HCT116 (cell line): ENCODE results near the gene YPEL3. TPM values are rescaled to one million over a fixed set of nuclear protein-coding genes. Genes with fewer than 3 reads are reported as not detected.

Experiments used
- ATAC-seq: fragments of 200-7000 bp; cut with Tn5 transposase; 2 replicates; pipeline ENCODE4 v1.9.1; 2020; ENCODE audit warnings: mild to moderate bottlenecking, moderate library complexity
- BruUV-seq: library from RNA; stranded (reverse); fragments of 400-500 nt; replicated peaks from 2 replicates; lab custom pipeline; 2021; lab: Mats Ljungman, UMichigan
- CTCF ChIA-PET: fragments of 300-600 bp; sonication (Branson Sonifier 250); formaldehyde crosslinking; loops from one replicate; lab custom pipeline; 2021; ENCODE audit warnings: antibody characterized with exemption; lab: Charles Lee
- POLR2A ChIA-PET: fragments of 300-600, 350-600 bp; sonication (Branson Sonifier 250); formaldehyde crosslinking; loops from one replicate; lab custom pipeline; 2021; ENCODE audit warnings: antibody characterized with exemption; lab: Charles Lee
- RAD21 ChIA-PET, 2 experiments: fragments of 300-600 bp; sonication (Branson Sonifier 250); formaldehyde crosslinking; loops; one replicate each; lab custom pipeline; 2023; ENCODE audit warnings: low total read pairs in 2 of 2; ENCODE audit not compliant: uncharacterized antibody in 2 of 2, unreplicated experiment in 2 of 2, low non-redundant PET in 1 of 2; lab: Charles Lee
- DNase-seq: peaks from one replicate; pipeline ENCODE4 v3.0.0-alpha.2; 2010; ENCODE audit warnings: low read depth, low spot score
- H2AFZ ChIP-seq: fragments of 200-600 bp; shearing (Covaris generic), sonication (generic); 2 replicates; pipeline ENCODE4 v1.6.1; 2017; ENCODE audit warnings: low read depth, mixed run types, mixed read lengths, antibody characterized with exemption, low read length; ENCODE audit not compliant: poor library complexity, severe bottlenecking
- H3K27ac ChIP-seq: 2 replicates; pipeline ENCODE4 v1.5.1; 2012; ENCODE audit warnings: low read depth, low read length
- H3K27me3 ChIP-seq: fragments of 200-600 bp; sonication (generic); 2 replicates; pipeline ENCODE4 v1.6.1; 2016; ENCODE audit warnings: mixed run types, low read length, mixed read lengths; ENCODE audit not compliant: insufficient read depth
- H3K36me3 ChIP-seq, 2 experiments: fragments of 200-500 bp in 1 of 2; fragments of 200-600 bp in 1 of 2; sonication (Bioruptor generic) in 1 of 2; sonication (generic) in 1 of 2; 2 replicates each; pipeline versions ENCODE4 v1.5.1 to v1.6.1; 2014 to 2016; ENCODE audit warnings: low read length in 2 of 2, inconsistent platforms in 1 of 2, mixed read lengths in 1 of 2, mixed run types in 1 of 2; ENCODE audit not compliant: insufficient read depth in 2 of 2, control insufficient read depth in 1 of 2
- H3K4me1 ChIP-seq, 2 experiments: fragments of 200-600 bp in 1 of 2; sonication (generic) in 1 of 2; 2 replicates each; pipeline versions ENCODE4 v1.5.1 to v1.6.1; 2012 to 2017; ENCODE audit warnings: low read length in 2 of 2, inconsistent platforms in 1 of 2, mild to moderate bottlenecking in 1 of 2, mixed read lengths in 1 of 2, mixed run types in 1 of 2, moderate library complexity in 1 of 2; ENCODE audit not compliant: insufficient read depth in 2 of 2, control insufficient read depth in 1 of 2
- H3K4me2 ChIP-seq: fragments of 200-600 bp; sonication (generic); 2 replicates; pipeline ENCODE4 v1.6.1; 2017; ENCODE audit warnings: mixed run types, low read length, mixed read lengths
- H3K4me3 ChIP-seq, 2 experiments: fragments of 200-600 bp in 1 of 2; sonication (generic) in 1 of 2; replicated peaks in 1 of 2; 2 replicates each; pipeline ENCODE4 v1.5.1; 2011 to 2016; ENCODE audit warnings: low read length in 2 of 2, control low read depth in 1 of 2, low read depth in 1 of 2, mild to moderate bottlenecking in 1 of 2, mixed read lengths in 1 of 2, mixed run types in 1 of 2
- H3K79me2 ChIP-seq: fragments of 200-600 bp; sonication (generic); 2 replicates; pipeline ENCODE4 v1.6.1; 2017; ENCODE audit warnings: mild to moderate bottlenecking, mixed run types, low read length, moderate library complexity, mixed read lengths; ENCODE audit not compliant: insufficient read depth
- H3K9ac ChIP-seq: fragments of 200-600 bp; sonication (generic); 2 replicates; pipeline ENCODE4 v1.6.1; 2016; ENCODE audit warnings: low read length, mixed read lengths
- H3K9me2 ChIP-seq: fragments of 200-600 bp; sonication (generic), shearing (Covaris generic); 2 replicates; pipeline ENCODE4 v1.6.1; 2017; ENCODE audit warnings: mixed run types, mild to moderate bottlenecking, moderate library complexity; ENCODE audit not compliant: insufficient read depth
- H3K9me3 ChIP-seq, 2 experiments: fragments of 200-500 bp in 1 of 2; fragments of 200-600 bp in 1 of 2; sonication (Bioruptor generic) in 1 of 2; sonication (generic) in 1 of 2; 2 replicates each; pipeline ENCODE4 v1.6.1; 2014 to 2017; ENCODE audit warnings: low read length in 2 of 2, mixed read lengths in 2 of 2, inconsistent platforms in 1 of 2, low read depth in 1 of 2, mild to moderate bottlenecking in 1 of 2, mixed run types in 1 of 2, moderate library complexity in 1 of 2; ENCODE audit not compliant: control insufficient read depth in 1 of 2, insufficient read depth in 1 of 2
- H4K20me1 ChIP-seq: fragments of 200-600 bp; sonication (generic), shearing (Covaris generic); 2 replicates; pipeline ENCODE4 v1.6.1; 2017; ENCODE audit warnings: mixed run types, mild to moderate bottlenecking, moderate library complexity; ENCODE audit not compliant: insufficient read depth
- CBX3 ChIP-seq: IDR thresholded peaks from 2 replicates; pipeline ENCODE4 v1.6.1; 2012; ENCODE audit warnings: low read depth
- EGR1 ChIP-seq: IDR thresholded peaks from 2 replicates; pipeline ENCODE4 v1.6.1; 2012; ENCODE audit warnings: low read depth
- ELF1 ChIP-seq: IDR thresholded peaks from 2 replicates; pipeline ENCODE4 v1.6.1; 2012; ENCODE audit warnings: low read depth, borderline replicate concordance
- FOSL1 ChIP-seq: IDR thresholded peaks from 2 replicates; pipeline ENCODE4 v1.6.1; 2012; ENCODE audit warnings: low read depth
- JUND ChIP-seq: IDR thresholded peaks from 2 replicates; pipeline ENCODE4 v1.6.1; 2012
- POLR2A ChIP-seq: IDR thresholded peaks from 2 replicates; pipeline ENCODE4 v1.7.0; 2011; ENCODE audit warnings: borderline replicate concordance; ENCODE audit not compliant: insufficient read depth, insufficient read length; ENCODE audit errors: extremely low read depth
- POLR2AphosphoS5 ChIP-seq: IDR thresholded peaks from 2 replicates; pipeline ENCODE4 v1.6.1; 2011; ENCODE audit warnings: mild to moderate bottlenecking, low read depth, low read length, moderate library complexity
- RAD21 ChIP-seq: IDR thresholded peaks from 2 replicates; pipeline ENCODE4 v1.6.1; 2012; ENCODE audit warnings: low read depth, mild to moderate bottlenecking
- REST ChIP-seq: IDR thresholded peaks from 2 replicates; pipeline ENCODE4 v1.6.1; 2012; ENCODE audit warnings: low read depth
- SIN3A ChIP-seq: IDR thresholded peaks from 2 replicates; pipeline ENCODE4 v1.6.1; 2012; ENCODE audit warnings: low read depth
- SP1 ChIP-seq: IDR thresholded peaks from 2 replicates; pipeline ENCODE4 v1.6.1; 2012; ENCODE audit warnings: low read depth
- YY1 ChIP-seq: IDR thresholded peaks from 2 replicates; pipeline ENCODE4 v1.6.1; 2011; ENCODE audit warnings: low read length, low read depth, moderate library complexity, mild to moderate bottlenecking; ENCODE audit not compliant: insufficient replicate concordance; ENCODE audit errors: extremely low read depth
- ZBTB33 ChIP-seq: IDR thresholded peaks from 2 replicates; pipeline ENCODE4 v1.6.1; 2011; ENCODE audit warnings: mild to moderate bottlenecking, low read length, moderate library complexity; ENCODE audit not compliant: insufficient replicate concordance; ENCODE audit errors: extremely low read depth
- ZFX ChIP-seq: fragments of 450-650 bp; IDR thresholded peaks from 2 replicates; pipeline ENCODE4 v1.6.1; 2017
- ZNF274 ChIP-seq: fragments of 200-500 bp; sonication (Bioruptor generic); IDR thresholded peaks from 2 replicates; pipeline ENCODE4 v1.6.1; 2014; ENCODE audit warnings: mild to moderate bottlenecking, low read depth, low read length, inconsistent platforms
- intact Hi-C: fragments of 100-400 bp; cut with micrococcal nuclease; formaldehyde crosslinking; loops from 2 replicates; pipeline ENCODE4 v1.10.0; 2022
- total RNA-seq: library from RNA; stranded (reverse); gene quantifications from one replicate; pipeline ENCODE4 v1.2.1, GENCODE V29; 2021; ENCODE audit not compliant: unreplicated experiment

The YPEL3 gene
- total RNA-seq, 1 experiment from 2014 or later = 10.9 TPM

- no peaks in the 10 kb centered on the region for H3K9me2 ChIP-seq
- no peaks in the 10 kb centered on the region for H3K27me3 ChIP-seq
- H3K4me1 ChIP-seq = peaks cover 15 to 43% of the 10 kb centered on the region in 2 experiments
- no peak for TF ChIP-seq FOSL1
- no peak for TF ChIP-seq YY1
- TF ChIP-seq CBX3 = no peak
- no peak for TF ChIP-seq REST
- TF ChIP-seq SIN3A = no peak
- no peak for TF ChIP-seq ELF1
- no peak for TF ChIP-seq ZBTB33
- no peak for TF ChIP-seq EGR1
- no peak for TF ChIP-seq POLR2AphosphoS5
- TF ChIP-seq JUND = no peak
- TF ChIP-seq POLR2A = no peak
- TF ChIP-seq ZNF274 = no peak
- no peak for TF ChIP-seq ZFX
- TF ChIP-seq SP1 = no peak
- TF ChIP-seq RAD21 = no peak
- TF ChIP-seq, all 23 proteins: peak for 0
- H3K79me2 ChIP-seq = no peaks in the 10 kb centered on the region
- H2AFZ ChIP-seq = no peak overlapping the region
- H3K27ac ChIP-seq = no peak overlapping the region
- intact Hi-C loops = no loop called here
- BruUV-seq = no TSS peak
- H3K4me2 ChIP-seq = no peak overlapping the region
- H3K4me3 ChIP-seq = no peak overlapping the region
- ChIA-PET RAD21 (no interaction called here), POLR2A (no interaction called here), CTCF (interaction anchor here (3.8 kb wide), 1 partner anchor 18 kb away, joined by 48 read pairs; the partner anchor contains the start of gene TBX6)
- ATAC-seq (no peak), DNase-seq (no peak)
- H4K20me1 ChIP-seq = no peaks in the 10 kb centered on the region
- H3K9me3 ChIP-seq = no peaks in the 10 kb centered on the region
- no peaks in the 10 kb centered on the region for H3K36me3 ChIP-seq
- no peak overlapping the region for H3K9ac ChIP-seq
These were observed 14.6 kb upstream of the YPEL3 start for GRCh38 chr16:30110661-30111060.
